ENCODE measurements around the gene MICALL2.

GRCh38 chr7:1476859-1477258, 17.6 kb upstream of the MICALL2 start:
- TF ChIP-seq CTCF (IDR thresholded peaks at IDR 0.05; ENCODE audit: insufficient read depth, low read length, poor library complexity, severe bottlenecking): no peak
- TF ChIP-seq EZH2phosphoT487 (conservative IDR thresholded peaks at IDR 0.05; ENCODE audit: low read length): no peak
